Skeletal muscle satellite cell (primary cell): ENCODE data around the gene RBM38.

ENCODE experiments used
- H3K27me3 ChIP-seq: 2 replicates; pipeline ENCODE4 v1.7.0; 2013; ENCODE audit warnings: low read length; ENCODE audit not compliant: control insufficient read depth, insufficient read depth
- H3K36me3 ChIP-seq: 2 replicates; pipeline ENCODE4 v1.7.0; 2013; ENCODE audit warnings: mild to moderate bottlenecking, control low read depth, low read length; ENCODE audit not compliant: insufficient read depth
- H3K4me1 ChIP-seq: 2 replicates; pipeline ENCODE4 v1.7.0; 2013; ENCODE audit warnings: low read length; ENCODE audit not compliant: control insufficient read depth, insufficient read depth
- H3K4me2 ChIP-seq: 2 replicates; pipeline ENCODE4 v1.7.0; 2013; ENCODE audit warnings: mild to moderate bottlenecking, low read length
- H3K4me3 ChIP-seq: 2 replicates; pipeline ENCODE4 v1.7.0; 2013; ENCODE audit warnings: low read length
- H3K9ac ChIP-seq: 2 replicates; pipeline ENCODE4 v1.7.0; 2013; ENCODE audit warnings: mild to moderate bottlenecking, low read depth, low read length, moderate library complexity
- H3K9me3 ChIP-seq: replicated peaks from 2 replicates; pipeline ENCODE4 v1.7.0; 2013; ENCODE audit warnings: mild to moderate bottlenecking, control low read depth, low read length

Gene RBM38

GRCh38 chr20:57455386-57455785 lies 64.2 kb downstream of the RBM38 start:
- H3K9ac ChIP-seq: no peak overlapping the region
- H3K27me3 ChIP-seq: peaks cover 62% of the 10 kb centered on the region
- H3K4me1 ChIP-seq: no peaks in the 10 kb centered on the region
- H3K36me3 ChIP-seq: no peaks in the 10 kb centered on the region
- no peaks in the 10 kb centered on the region for H3K9me3 ChIP-seq
- H3K4me2 ChIP-seq: no peak overlapping the region
- no peak overlapping the region for H3K4me3 ChIP-seq

GRCh38 chr20:57456116-57456515 lies 64.9 kb downstream of the RBM38 start:
- Histone ChIP-seq H3K36me3 (no peaks in the 10 kb centered on the region), H3K4me2 (no peak overlapping the region), H3K9ac (no peak overlapping the region), H3K9me3 (no peaks in the 10 kb centered on the region), H3K4me1 (no peaks in the 10 kb centered on the region), H3K27me3 (peaks cover 60% of the 10 kb centered on the region), H3K4me3 (no peak overlapping the region)

- Histone ChIP-seq H3K4me1 (no peaks in the 10 kb centered on the region), H3K27me3 (peaks cover 55% of the 10 kb centered on the region), H3K9me3 (no peaks in the 10 kb centered on the region)
Observed at GRCh38 chr20:57457243-57458095, 66.3 kb downstream of the RBM38 start.

GRCh38 chr20:57458400-57459160 lies 67.4 kb downstream of the RBM38 start:
- no peaks in the 10 kb centered on the region for H3K4me1 ChIP-seq
- H3K9me3 ChIP-seq: no peaks in the 10 kb centered on the region
- no peaks in the 10 kb centered on the region for H3K36me3 ChIP-seq
- H3K27me3 ChIP-seq: peaks cover 66% of the 10 kb centered on the region
- H3K9ac ChIP-seq: no peak overlapping the region
- H3K4me2 ChIP-seq: no peak overlapping the region
- no peak overlapping the region for H3K4me3 ChIP-seq

More at GRCh38 chr20:57457243-57458095, 66.3 kb downstream of the RBM38 start:
- Histone ChIP-seq H3K4me2 (no peak overlapping the region), H3K9ac (no peak overlapping the region), H3K36me3 (no peaks in the 10 kb centered on the region), H3K4me3 (no peak overlapping the region)
